NB4 (cell line): Measurements from ENCODE around the gene SLC12A4.

ENCODE experiments used
- DNase-seq: peaks from one replicate; pipeline ENCODE4 v3.0.0; 2010; ENCODE audit warnings: low read depth
- H3K4me3 ChIP-seq: one replicate; pipeline ENCODE4 v1.5.1; 2011; ENCODE audit warnings: mild to moderate bottlenecking, low read depth, low read length, moderate library complexity
- CTCF ChIP-seq: IDR thresholded peaks from one replicate; pipeline ENCODE4 v1.5.1; 2012; ENCODE audit warnings: low read depth, low read length
- MAX ChIP-seq: IDR thresholded peaks from 2 replicates; pipeline ENCODE4 v1.6.1; 2011; ENCODE audit warnings: low read depth, low read length
- MYC ChIP-seq: IDR thresholded peaks from 2 replicates; pipeline ENCODE4 v1.6.1; 2011; ENCODE audit warnings: low read depth, low read length
- POLR2A ChIP-seq: IDR thresholded peaks from 2 replicates; pipeline ENCODE4 v1.6.1; 2011; ENCODE audit warnings: mild to moderate bottlenecking; ENCODE audit not compliant: insufficient read length; ENCODE audit errors: extremely low read depth

SLC12A4 gene

GRCh38 chr16:67910158-67910557, 58.3 kb downstream of the SLC12A4 start:
- TF ChIP-seq MAX (no peak), POLR2A (no peak), MYC (no peak), CTCF (no peak)
- no peak overlapping the region for H3K4me3 ChIP-seq
- DNase-seq, result no peak

- no peak overlapping the region for H3K4me3 ChIP-seq
- no peak for DNase-seq
- TF ChIP-seq POLR2A (no peak), MYC (no peak)
Observed at GRCh38 chr16:67909056-67909742, 59.2 kb downstream of the SLC12A4 start.

- TF ChIP-seq CTCF (no peak), MYC (no peak), POLR2A (no peak), MAX (no peak)
- DNase-seq, result no peak
- no peak overlapping the region for H3K4me3 ChIP-seq
Observed at GRCh38 chr16:67907397-67908180, 60.8 kb downstream of the SLC12A4 start.

- no peak for DNase-seq
- no peak for TF ChIP-seq MYC
- no peak for TF ChIP-seq POLR2A
- TF ChIP-seq MAX, result no peak
- TF ChIP-seq CTCF, result no peak
- no peak overlapping the region for H3K4me3 ChIP-seq
Observed at GRCh38 chr16:67902831-67903230, 65.6 kb downstream of the SLC12A4 start.

- DNase-seq, result no peak
- TF ChIP-seq POLR2A (no peak), MYC (no peak), MAX (no peak), CTCF (no peak)
Observed at GRCh38 chr16:67901734-67902133, 66.7 kb downstream of the SLC12A4 start.

GRCh38 chr16:67897231-67897630, 71.2 kb downstream of the SLC12A4 start:
- DNase-seq, result no peak
- no peak for TF ChIP-seq MAX
- no peak for TF ChIP-seq POLR2A
- TF ChIP-seq MYC, result no peak
- no peak for TF ChIP-seq CTCF
- no peak overlapping the region for H3K4me3 ChIP-seq

More at GRCh38 chr16:67901734-67902133, 66.7 kb downstream of the SLC12A4 start:
- H3K4me3 ChIP-seq, result no peak overlapping the region
